Measurements from ENCODE around the gene DHTKD1.

DNA sequence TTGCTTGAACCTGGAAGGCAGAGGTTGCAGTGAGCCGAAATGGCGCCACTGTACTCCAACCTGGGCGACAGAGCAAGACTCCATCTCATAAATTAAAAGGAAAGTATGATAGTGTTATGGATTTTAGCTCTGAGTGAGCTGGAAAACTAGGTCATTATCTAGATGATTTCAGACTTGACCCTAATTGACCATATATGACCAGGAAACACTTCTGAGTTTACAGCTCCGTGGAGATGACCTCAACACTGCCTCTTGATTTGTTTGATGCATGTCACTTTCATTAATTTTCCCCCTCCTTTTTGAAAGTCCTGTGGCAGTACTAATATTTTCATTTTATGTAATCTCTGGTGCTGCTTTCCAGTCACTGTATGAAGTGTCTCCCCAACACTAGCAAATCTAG lies 52.9 kb downstream of the DHTKD1 start:
- TF ChIP-seq, protein P1, sequence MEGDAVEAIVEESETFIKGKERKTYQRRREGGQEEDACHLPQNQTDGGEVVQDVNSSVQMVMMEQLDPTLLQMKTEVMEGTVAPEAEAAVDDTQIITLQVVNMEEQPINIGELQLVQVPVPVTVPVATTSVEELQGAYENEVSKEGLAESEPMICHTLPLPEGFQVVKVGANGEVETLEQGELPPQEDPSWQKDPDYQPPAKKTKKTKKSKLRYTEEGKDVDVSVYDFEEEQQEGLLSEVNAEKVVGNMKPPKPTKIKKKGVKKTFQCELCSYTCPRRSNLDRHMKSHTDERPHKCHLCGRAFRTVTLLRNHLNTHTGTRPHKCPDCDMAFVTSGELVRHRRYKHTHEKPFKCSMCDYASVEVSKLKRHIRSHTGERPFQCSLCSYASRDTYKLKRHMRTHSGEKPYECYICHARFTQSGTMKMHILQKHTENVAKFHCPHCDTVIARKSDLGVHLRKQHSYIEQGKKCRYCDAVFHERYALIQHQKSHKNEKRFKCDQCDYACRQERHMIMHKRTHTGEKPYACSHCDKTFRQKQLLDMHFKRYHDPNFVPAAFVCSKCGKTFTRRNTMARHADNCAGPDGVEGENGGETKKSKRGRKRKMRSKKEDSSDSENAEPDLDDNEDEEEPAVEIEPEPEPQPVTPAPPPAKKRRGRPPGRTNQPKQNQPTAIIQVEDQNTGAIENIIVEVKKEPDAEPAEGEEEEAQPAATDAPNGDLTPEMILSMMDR (IDR thresholded peaks at IDR 0.05): no peak
- TF ChIP-seq EP300 (IDR thresholded peaks at IDR 0.05): no peak

Data from ovary (tissue), 3 donors.